DMS153 (cell line): ENCODE data around the gene NUDCD3.
"Not testable (repeated sequence)": the region's sequence is repeated elsewhere in the genome, so short reads cannot be mapped to it uniquely, and the experiment has no call there.

Experiments
- DNase-seq: peaks from one replicate; lab custom pipeline; 2025; lab: John Stamatoyannopoulos, UW

NUDCD3 gene

GRCh38 chr7:44447874-44448425, 42.5 kb downstream of the NUDCD3 start:
- DNase-seq, result no peak

GRCh38 chr7:44445986-44446671, 44.3 kb downstream of the NUDCD3 start:
- no peak for DNase-seq

GRCh38 chr7:44441079-44441478, 49.4 kb downstream of the NUDCD3 start:
- DNase-seq, result no peak

- no peak for DNase-seq
These were observed 49.8 kb downstream of the NUDCD3 start for GRCh38 chr7:44440577-44441078.

GRCh38 chr7:44439926-44440325, 50.5 kb downstream of the NUDCD3 start:
- DNase-seq, result no peak

- no peak for DNase-seq
These were observed 51.6 kb downstream of the NUDCD3 start for GRCh38 chr7:44438816-44439215.

GRCh38 chr7:44434201-44434600, 56.3 kb downstream of the NUDCD3 start:
- no peak for DNase-seq

GRCh38 chr7:44433255-44434022, 57.0 kb downstream of the NUDCD3 start:
- DNase-seq, result no peak

GRCh38 chr7:44432381-44432977, 58.0 kb downstream of the NUDCD3 start:
- no peak for DNase-seq

- no peak for DNase-seq
These were observed 59.3 kb downstream of the NUDCD3 start for GRCh38 chr7:44431091-44431608.

- no peak for DNase-seq
These were observed 60.4 kb downstream of the NUDCD3 start for GRCh38 chr7:44430054-44430453.

GRCh38 chr7:44424762-44425161, 65.7 kb downstream of the NUDCD3 start:
- not testable (repeated sequence) for DNase-seq

- DNase-seq, result no peak
These were observed 73.5 kb downstream of the NUDCD3 start for GRCh38 chr7:44416941-44417340.

- DNase-seq, result no peak
These were observed 74.9 kb downstream of the NUDCD3 start for GRCh38 chr7:44415510-44415909.

- DNase-seq, result no peak
These were observed 75.4 kb downstream of the NUDCD3 start for GRCh38 chr7:44415047-44415446.

GRCh38 chr7:44411306-44411705, 79.2 kb downstream of the NUDCD3 start:
- DNase-seq, result no peak

- no peak for DNase-seq
These were observed 81.9 kb downstream of the NUDCD3 start for GRCh38 chr7:44408596-44408995.

GRCh38 chr7:44403775-44404174, 86.7 kb downstream of the NUDCD3 start:
- DNase-seq, result no peak

GRCh38 chr7:44403176-44403759, 87.2 kb downstream of the NUDCD3 start:
- DNase-seq, result no peak

GRCh38 chr7:44402401-44403060, 87.9 kb downstream of the NUDCD3 start:
- DNase-seq, result no peak

GRCh38 chr7:44401692-44402091, 88.8 kb downstream of the NUDCD3 start:
- DNase-seq, result no peak
